GM19467 (cell line): ENCODE data around the gene DENND1A.

Source experiments
- ATAC-seq: cut with Tn5 transposase; IDR thresholded peaks from one replicate; pipeline ENCODE4 v1.9.1; 2021; ENCODE audit warnings: mild to moderate bottlenecking, moderate library complexity; ENCODE audit not compliant: unreplicated experiment

DENND1A gene

GRCh38 chr9:123658792-123659191, 271.1 kb downstream of the DENND1A start:
- no peak for ATAC-seq

- no peak for ATAC-seq
Measured at GRCh38 chr9:123657941-123658340, 272.0 kb downstream of the DENND1A start.

- no peak for ATAC-seq
Measured at GRCh38 chr9:123657099-123657498, 272.8 kb downstream of the DENND1A start.

GRCh38 chr9:123656565-123656964, 273.4 kb downstream of the DENND1A start:
- no peak for ATAC-seq

- ATAC-seq: no peak
Measured at GRCh38 chr9:123655681-123656423, 274.1 kb downstream of the DENND1A start.

- ATAC-seq: no peak
Measured at GRCh38 chr9:123654994-123655637, 274.8 kb downstream of the DENND1A start.

- ATAC-seq: no peak
Measured at GRCh38 chr9:123654218-123654993, 275.5 kb downstream of the DENND1A start.

- ATAC-seq: no peak
Measured at GRCh38 chr9:123652416-123652815, 277.5 kb downstream of the DENND1A start.

- no peak for ATAC-seq
Measured at GRCh38 chr9:123651871-123652270, 278.1 kb downstream of the DENND1A start.

GRCh38 chr9:123651273-123651672, 278.7 kb downstream of the DENND1A start:
- no peak for ATAC-seq

GRCh38 chr9:123649909-123650308, 280.0 kb downstream of the DENND1A start:
- no peak for ATAC-seq

GRCh38 chr9:123647145-123647544, 282.8 kb downstream of the DENND1A start:
- no peak for ATAC-seq

GRCh38 chr9:123645762-123646161, 284.2 kb downstream of the DENND1A start:
- ATAC-seq: no peak

- ATAC-seq: no peak
Measured at GRCh38 chr9:123645126-123645525, 284.8 kb downstream of the DENND1A start.

GRCh38 chr9:123643518-123643917, 286.4 kb downstream of the DENND1A start:
- no peak for ATAC-seq

- ATAC-seq: no peak
Measured at GRCh38 chr9:123642291-123643278, 287.3 kb downstream of the DENND1A start.

GRCh38 chr9:123640792-123641222, 289.1 kb downstream of the DENND1A start:
- ATAC-seq: no peak

GRCh38 chr9:123639743-123640142, 290.2 kb downstream of the DENND1A start:
- no peak for ATAC-seq

GRCh38 chr9:123637945-123638634, 291.8 kb downstream of the DENND1A start:
- no peak for ATAC-seq

GRCh38 chr9:123637606-123637944, 292.4 kb downstream of the DENND1A start:
- ATAC-seq: no peak
